CMK (cell line): ENCODE measurements around the gene PDZD4.

Experiments used
- DNase-seq: peaks from one replicate; pipeline ENCODE4 v3.0.0-alpha.2; 2010; ENCODE audit warnings: low read depth

Gene PDZD4

GRCh38 chrX:153829799-153830639 is at the start of gene PDZD4:
TSS of gene PDZD4 (minus strand) at chrX:153830544. CDS start at chrX:153830298, 246 bp downstream.
- no peak for DNase-seq

DNA sequence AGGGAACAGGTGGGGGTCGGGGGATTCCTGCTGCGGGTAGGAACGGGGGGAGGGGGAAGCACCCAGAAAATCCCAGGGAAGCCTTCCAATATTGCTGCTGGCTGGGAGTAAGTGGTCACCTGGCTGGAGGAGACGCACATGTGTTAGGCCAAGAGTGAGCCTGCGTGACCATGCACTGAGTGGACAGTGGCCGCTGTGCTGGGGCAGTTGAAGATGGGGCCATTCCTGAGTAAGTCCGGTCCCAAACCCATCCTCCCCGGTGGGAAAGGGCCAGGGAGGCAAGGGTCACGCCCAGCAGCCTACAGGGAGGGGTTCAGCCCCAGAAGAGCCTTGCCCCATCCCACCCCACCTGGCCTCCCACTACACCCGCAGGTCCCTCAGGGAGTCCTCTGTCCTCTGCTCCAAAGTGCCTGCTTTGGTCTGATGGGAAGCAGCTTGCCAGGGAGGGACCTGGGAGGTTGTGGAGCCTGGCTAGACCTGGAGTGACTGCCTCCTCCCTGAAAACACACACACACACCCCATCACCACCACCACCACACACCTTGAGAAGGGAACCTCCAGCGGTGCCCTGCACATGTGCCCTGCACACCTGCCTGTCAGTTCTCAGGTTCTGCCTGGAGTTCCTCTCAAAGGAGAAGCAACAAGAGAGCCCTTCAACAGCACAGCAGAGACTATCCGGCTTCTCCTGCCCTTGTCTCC is 49.5 kb upstream of the PDZD4 start:
- no peak for DNase-seq

GRCh38 chrX:153878969-153879653 is 48.8 kb upstream of the PDZD4 start:
- no peak for DNase-seq

DNA sequence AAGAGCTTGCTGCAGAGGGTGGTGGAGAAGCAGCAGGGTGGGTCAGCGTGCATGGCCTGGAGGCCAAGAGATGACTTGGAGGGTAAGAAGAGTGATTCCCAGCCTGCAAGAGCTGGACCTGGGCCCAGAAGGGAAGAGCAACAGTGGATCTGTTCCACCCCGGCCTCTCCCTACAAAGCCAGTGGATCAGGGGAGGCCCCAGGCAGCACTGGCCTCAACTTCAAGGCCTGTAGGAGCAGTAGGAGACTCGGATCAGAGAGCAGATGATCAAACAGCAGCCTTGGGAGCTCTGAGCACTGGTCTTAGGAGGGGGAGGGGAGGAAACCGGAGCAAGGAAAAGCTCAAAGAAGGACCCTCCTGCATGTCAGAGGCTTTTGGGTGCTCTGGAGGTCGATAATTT is 48.0 kb upstream of the PDZD4 start:
- DNase-seq = no peak

- DNase-seq = no peak
Measured at GRCh38 chrX:153877571-153878261, 47.4 kb upstream of the PDZD4 start.

DNA sequence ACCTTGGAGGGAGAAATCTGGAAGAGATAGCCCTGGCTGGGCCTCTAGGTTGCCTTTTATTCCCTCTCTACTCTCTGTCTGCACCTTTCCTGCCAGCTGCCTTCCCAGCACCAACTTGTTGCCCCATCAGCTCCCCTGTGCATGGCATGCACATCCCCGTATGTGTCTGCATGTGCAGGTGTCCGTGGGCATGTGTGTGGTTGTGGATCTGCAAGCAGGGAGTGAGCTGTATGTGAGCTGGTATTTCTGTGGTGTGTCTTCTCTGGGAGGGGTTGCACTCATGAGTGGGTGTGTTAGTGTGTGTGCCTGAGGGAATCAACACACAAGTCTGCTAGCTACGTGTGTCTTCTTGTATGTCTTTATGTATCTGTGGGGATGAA is 45.8 kb upstream of the PDZD4 start:
- DNase-seq = no peak

GRCh38 chrX:153875391-153876111 is 45.2 kb upstream of the PDZD4 start:
- DNase-seq = no peak

- DNase-seq = no peak
Measured at GRCh38 chrX:153874366-153875125, 44.2 kb upstream of the PDZD4 start.

- no peak for DNase-seq
Measured at GRCh38 chrX:153874085-153874365, 43.7 kb upstream of the PDZD4 start.

DNA sequence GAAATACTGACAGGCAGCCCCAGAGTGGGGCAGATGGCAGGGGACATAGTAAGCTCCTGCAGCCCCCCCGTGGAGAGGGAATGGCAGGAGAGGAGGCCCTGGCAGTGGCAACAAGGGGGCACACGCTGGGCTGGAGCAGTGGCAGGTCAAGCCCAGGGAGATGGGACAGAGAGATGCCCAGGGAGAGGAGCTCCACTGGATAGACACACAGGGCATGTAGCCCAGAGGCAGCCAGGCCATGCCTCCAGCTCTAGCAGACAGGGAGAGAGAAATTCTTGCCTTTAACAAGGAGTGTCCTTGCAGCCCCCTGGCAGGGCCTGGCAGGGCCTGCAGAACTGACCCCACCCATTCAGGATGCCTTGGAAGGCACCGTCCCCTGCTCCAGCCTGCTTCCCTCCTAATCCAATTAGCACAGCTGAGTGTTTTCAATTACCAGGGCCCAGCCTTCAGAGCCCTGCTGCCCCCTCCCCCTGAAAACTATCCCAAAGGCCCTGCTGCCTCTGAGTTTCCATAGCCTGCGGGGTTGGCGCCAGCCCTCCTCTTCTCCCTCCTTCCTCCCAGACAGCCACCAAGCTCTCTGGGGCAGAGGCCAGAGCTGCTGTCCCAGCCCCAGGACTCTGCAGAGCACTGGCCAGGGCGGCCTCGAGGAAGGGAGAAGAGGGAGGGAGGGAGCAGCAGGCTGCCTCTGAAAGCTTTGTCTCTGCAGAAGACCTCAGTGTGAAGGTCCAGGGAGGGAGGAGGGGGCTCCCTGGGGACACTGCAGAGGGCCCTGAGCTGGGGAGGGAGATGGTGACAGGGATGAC is 43.1 kb upstream of the PDZD4 start:
- no peak for DNase-seq

GRCh38 chrX:153871946-153872878 is 41.9 kb upstream of the PDZD4 start:
- DNase-seq = no peak

GRCh38 chrX:153871451-153871850 is 41.1 kb upstream of the PDZD4 start:
- no peak for DNase-seq

DNA sequence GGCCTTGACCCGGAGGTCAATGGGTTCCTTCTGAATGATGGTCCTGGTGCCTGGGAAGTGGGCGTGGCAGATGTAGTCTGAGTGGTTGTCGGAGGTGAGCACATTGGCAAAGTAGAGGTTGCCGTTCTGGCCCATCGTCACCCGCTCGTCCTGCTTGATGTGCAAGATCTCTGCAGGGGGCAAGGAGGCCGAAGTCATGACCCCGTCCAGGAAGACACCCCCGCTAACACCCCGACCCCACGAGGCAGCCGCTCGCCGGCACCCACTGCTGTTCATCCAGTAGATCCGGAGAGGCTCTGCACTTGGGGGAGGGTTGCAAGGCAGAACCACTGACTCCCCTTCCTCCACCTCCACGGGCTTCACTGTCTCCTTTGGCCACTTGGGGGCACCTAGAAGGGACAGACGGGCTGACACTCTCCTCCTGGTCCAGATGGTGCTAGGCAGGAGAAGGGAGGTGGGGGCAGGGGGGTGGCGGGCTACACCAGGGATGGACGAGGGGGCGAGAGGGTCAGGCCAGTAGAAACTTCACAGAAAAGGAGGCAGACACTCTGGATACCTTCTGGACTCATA is 40.5 kb upstream of the PDZD4 start:
- no peak for DNase-seq

- no peak for DNase-seq
Measured at GRCh38 chrX:153870288-153870690, 39.9 kb upstream of the PDZD4 start.

- DNase-seq = no peak
Measured at GRCh38 chrX:153869473-153870287, 39.3 kb upstream of the PDZD4 start.

DNA sequence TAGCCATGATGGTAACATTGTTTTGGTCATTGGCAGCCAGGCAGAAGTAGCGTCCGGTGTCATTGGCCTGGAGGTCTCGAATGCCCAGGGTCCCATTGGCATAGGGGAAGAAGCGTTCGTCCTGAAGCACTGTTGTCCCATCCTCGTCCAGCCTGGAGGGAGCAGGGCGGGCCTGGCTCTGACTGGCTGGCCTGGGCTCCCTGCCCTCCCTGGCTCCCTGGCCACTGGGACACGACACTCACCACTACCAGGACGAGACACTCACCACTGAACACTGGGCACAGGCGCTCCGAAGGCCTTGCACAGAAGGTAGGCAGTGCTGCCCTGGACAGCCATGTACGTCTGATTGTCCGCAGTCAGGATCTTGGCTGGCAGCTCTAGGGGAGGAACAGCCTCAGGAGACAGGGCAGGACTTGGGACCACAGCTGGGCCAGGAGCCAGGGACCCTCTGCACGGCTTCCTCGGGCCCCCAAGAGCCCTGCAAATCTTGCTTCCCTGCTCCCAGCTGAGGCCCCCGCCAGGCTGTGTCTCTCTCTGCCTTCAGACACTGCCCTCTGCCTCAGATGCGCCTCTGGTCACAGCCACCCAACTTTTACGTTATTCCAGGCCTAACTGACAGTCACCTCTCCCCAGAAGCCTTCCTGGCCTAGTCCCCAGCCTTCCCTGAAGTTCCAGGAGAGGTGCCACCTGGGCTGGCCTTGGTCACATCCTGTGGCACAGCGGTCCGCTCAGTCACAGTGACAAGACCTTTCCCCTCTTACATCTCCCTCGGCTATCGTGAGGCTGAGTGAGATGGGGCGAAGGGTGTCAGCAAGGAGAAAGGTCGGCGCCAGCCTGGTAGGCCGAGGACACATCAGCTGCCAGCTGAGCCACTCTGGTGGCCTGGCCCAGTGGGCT is 38.5 kb upstream of the PDZD4 start:
- no peak for DNase-seq

DNA sequence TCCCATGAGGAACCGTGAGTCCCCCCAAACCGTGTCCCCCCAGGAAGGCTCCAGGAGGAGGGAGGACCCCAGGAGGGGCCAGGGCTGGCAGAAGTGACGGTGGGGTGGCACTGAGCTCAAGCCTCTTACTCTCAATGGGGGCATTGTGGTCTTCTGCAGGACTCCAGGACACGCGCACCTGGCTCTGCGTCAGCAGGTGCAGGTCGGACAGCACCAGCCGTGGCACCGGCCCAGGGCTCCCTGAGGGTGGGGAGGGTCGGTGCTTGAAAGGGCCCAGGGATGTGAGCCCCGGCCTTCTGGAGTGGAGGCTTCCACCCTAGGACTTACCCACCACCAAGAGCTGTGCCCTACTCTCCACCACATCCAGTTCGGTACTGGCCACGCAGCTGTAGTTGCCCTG is 37.3 kb upstream of the PDZD4 start:
- no peak for DNase-seq
